ENCODE measurements around the gene GGTLC2.
"Not testable (repeated sequence)": the region's sequence is repeated elsewhere in the genome, so short reads cannot be mapped to it uniquely, and the experiment has no call there.

The GGTLC2 gene

GRCh38 chr22:22649761-22650160 lies 5.3 kb downstream of the GGTLC2 start:
- CTCF ChIA-PET; H3K27ac ChIP-seq; POLR2A ChIA-PET (ENCODE audit: low non-redundant PET); DNase-seq (ENCODE audit: low spot score): not testable (repeated sequence)

- CTCF ChIA-PET; DNase-seq (ENCODE audit: low spot score); POLR2A ChIA-PET (ENCODE audit: low non-redundant PET); H3K27ac ChIP-seq: not testable (repeated sequence)
Measured at GRCh38 chr22:22650398-22650797, 6.0 kb downstream of the GGTLC2 start.

GRCh38 chr22:22650803-22651515 lies 6.5 kb downstream of the GGTLC2 start:
- POLR2A ChIA-PET (ENCODE audit: low non-redundant PET); DNase-seq (ENCODE audit: low spot score); H3K27ac ChIP-seq; CTCF ChIA-PET: not testable (repeated sequence)

- DNase-seq (ENCODE audit: low spot score); H3K27ac ChIP-seq; POLR2A ChIA-PET (ENCODE audit: low non-redundant PET); CTCF ChIA-PET: not testable (repeated sequence)
Measured at GRCh38 chr22:22651593-22651992, 7.2 kb downstream of the GGTLC2 start.

GRCh38 chr22:22652102-22652501 lies 7.7 kb downstream of the GGTLC2 start:
- CTCF ChIA-PET; POLR2A ChIA-PET (ENCODE audit: low non-redundant PET); H3K27ac ChIP-seq; DNase-seq (ENCODE audit: low spot score): not testable (repeated sequence)

GRCh38 chr22:22652573-22652972 lies 8.2 kb downstream of the GGTLC2 start:
- POLR2A ChIA-PET (ENCODE audit: low non-redundant PET); CTCF ChIA-PET; DNase-seq (ENCODE audit: low spot score); H3K27ac ChIP-seq: not testable (repeated sequence)

- POLR2A ChIA-PET (ENCODE audit: low non-redundant PET); DNase-seq (ENCODE audit: low spot score); H3K27ac ChIP-seq; CTCF ChIA-PET: not testable (repeated sequence)
Measured at GRCh38 chr22:22653677-22654381, 9.4 kb downstream of the GGTLC2 start.

- ChIA-PET POLR2A (ENCODE audit: low non-redundant PET) (no interaction called here), CTCF (no interaction called here)
- no peak for TF ChIP-seq CTCF (conservative IDR thresholded peaks at IDR 0.05; ENCODE audit: low read depth)
- H3K27ac ChIP-seq: no peak overlapping the region
- no peak for DNase-seq (ENCODE audit: low spot score)
Measured at GRCh38 chr22:22655452-22656290, 11.3 kb downstream of the GGTLC2 start.

- POLR2A ChIA-PET (ENCODE audit: low non-redundant PET): no interaction called here
- no peak for DNase-seq (ENCODE audit: low spot score)
- no peak overlapping the region for H3K27ac ChIP-seq
- CTCF ChIA-PET: interaction anchor here (1.2 kb wide), 1 partner anchor 9 kb away, joined by 3 read pairs; no protein-coding TSS in a partner anchor
- TF ChIP-seq CTCF (conservative IDR thresholded peaks at IDR 0.05; ENCODE audit: low read depth): no peak
Measured at GRCh38 chr22:22657712-22658111, 13.3 kb downstream of the GGTLC2 start.

- POLR2A ChIA-PET (ENCODE audit: low non-redundant PET): no interaction called here
- no peak overlapping the region for H3K27ac ChIP-seq
- CTCF ChIA-PET: no interaction called here
- DNase-seq (ENCODE audit: low spot score): no peak
- no peak for TF ChIP-seq CTCF (conservative IDR thresholded peaks at IDR 0.05; ENCODE audit: low read depth)
Measured at GRCh38 chr22:22661275-22661674, 16.9 kb downstream of the GGTLC2 start.

Data from RWPE1 (cell line).